Measurements from ENCODE around the gene ANKZF1.

Gene ANKZF1

GRCh38 chr2:219244789-219245147 lies 15.2 kb downstream of the ANKZF1 start:
- TF ChIP-seq CTCF (IDR thresholded peaks at IDR 0.05; ENCODE audit: low read depth, low read length) = 0 out of 2 replicates have a peak, but pooled peaks have one; percentile 14
- Histone ChIP-seq H3K36me3 (no peaks in the 10 kb centered on the region), H3K4me3 (ENCODE audit: low read depth, low read length) (peak overlapping the region; percentile 95), H3K27me3 (no peaks in the 10 kb centered on the region), H3K4me1 (peaks cover 10% of the 10 kb centered on the region), H3K9me3 (no peaks in the 10 kb centered on the region)
- DNase-seq = no peak

GRCh38 chr2:219245148-219245898 lies 15.7 kb downstream of the ANKZF1 start, which contains the start of the genes GLB1L and STK16:
GLB1L (minus strand) TSS chr2:219245444; CDS start chr2:219243573, 1,871 bp downstream.
STK16 (plus strand) TSS chr2:219245479; CDS start chr2:219246000, 521 bp downstream.
- H3K27me3 ChIP-seq = no peaks in the 10 kb centered on the region
- H3K9me3 ChIP-seq = no peaks in the 10 kb centered on the region
- no peak for TF ChIP-seq CTCF (IDR thresholded peaks at IDR 0.05; ENCODE audit: low read depth, low read length)
- peak within 1 kb of the TSS; percentile 95 for H3K4me3 ChIP-seq (ENCODE audit: low read depth, low read length)
- H3K4me1 ChIP-seq = peaks cover 15% of the 10 kb centered on the region
- no peaks in the 10 kb centered on the region for H3K36me3 ChIP-seq
- peak; percentile 94 for DNase-seq

GRCh38 chr2:219245899-219246230 lies 16.3 kb downstream of the ANKZF1 start:
- no peak for DNase-seq
- TF ChIP-seq CTCF (IDR thresholded peaks at IDR 0.05; ENCODE audit: low read depth, low read length) = no peak
- Histone ChIP-seq H3K36me3 (no peaks in the 10 kb centered on the region), H3K27me3 (no peaks in the 10 kb centered on the region), H3K4me3 (ENCODE audit: low read depth, low read length) (peak overlapping the region; percentile 95), H3K4me1 (peaks cover 15% of the 10 kb centered on the region), H3K9me3 (no peaks in the 10 kb centered on the region)

GRCh38 chr2:219246559-219246958 lies 17.0 kb downstream of the ANKZF1 start:
- Histone ChIP-seq H3K9me3 (no peaks in the 10 kb centered on the region), H3K36me3 (no peaks in the 10 kb centered on the region), H3K4me1 (peaks cover 15% of the 10 kb centered on the region), H3K4me3 (ENCODE audit: low read depth, low read length) (no peak overlapping the region), H3K27me3 (no peaks in the 10 kb centered on the region)
- no peak for DNase-seq
- no peak for TF ChIP-seq CTCF (IDR thresholded peaks at IDR 0.05; ENCODE audit: low read depth, low read length)

GRCh38 chr2:219247678-219248642 lies 18.4 kb downstream of the ANKZF1 start:
- no peak for TF ChIP-seq CTCF (IDR thresholded peaks at IDR 0.05; ENCODE audit: low read depth, low read length)
- peaks cover 15% of the 10 kb centered on the region for H3K4me1 ChIP-seq
- peaks cover 13% of the 10 kb centered on the region for H3K27me3 ChIP-seq
- H3K36me3 ChIP-seq = no peaks in the 10 kb centered on the region
- H3K9me3 ChIP-seq = no peaks in the 10 kb centered on the region
- no peak for DNase-seq
- H3K4me3 ChIP-seq (ENCODE audit: low read depth, low read length) = no peak overlapping the region

All from BE2C (cell line).